Mucosa of rectum (tissue), 2 donors: ENCODE data around the gene YIPF4.
A peak's percentile ranks its signal among the peaks of the same experiment; 100 is the strongest.
"Not testable (repeated sequence)": the region's sequence is repeated elsewhere in the genome, so short reads cannot be mapped to it uniquely, and the experiment has no call there.

Experiments used
- H3K27ac ChIP-seq, 2 donors: one replicate each; pipeline ENCODE4 v1.7.0; 2013; ENCODE audit warnings: inconsistent platforms in 2 of 2, low read depth in 2 of 2, low read length in 2 of 2
- H3K27me3 ChIP-seq, 2 donors: one replicate each; pipeline ENCODE4 v1.7.0; 2013; ENCODE audit warnings: low read length in 2 of 2; ENCODE audit not compliant: control insufficient read depth in 2 of 2, insufficient read depth in 2 of 2
- H3K36me3 ChIP-seq, 2 donors: one replicate each; pipeline ENCODE4 v1.7.0; 2013; ENCODE audit warnings: low read length in 2 of 2; ENCODE audit not compliant: control insufficient read depth in 2 of 2, insufficient read depth in 2 of 2
- H3K4me1 ChIP-seq, 2 donors: one replicate each; pipeline ENCODE4 v1.7.0; 2013; ENCODE audit warnings: low read length in 2 of 2, mild to moderate bottlenecking in 1 of 2; ENCODE audit not compliant: control insufficient read depth in 2 of 2, insufficient read depth in 2 of 2
- H3K4me3 ChIP-seq, 2 donors: one replicate each; pipeline ENCODE4 v1.7.0; 2013; ENCODE audit warnings: low read length in 2 of 2
- H3K9ac ChIP-seq, 2 donors: one replicate each; pipeline ENCODE4 v1.7.0; 2013; ENCODE audit warnings: low read length in 2 of 2, low read depth in 1 of 2, mild to moderate bottlenecking in 1 of 2
- H3K9me3 ChIP-seq, 2 donors: one replicate each; pipeline ENCODE4 v1.7.0; 2013; ENCODE audit warnings: low read length in 2 of 2; ENCODE audit not compliant: control insufficient read depth in 2 of 2
- donor health status: healthy.
- donor health status: Normal muscosa, but diverticular disease.

The YIPF4 gene

GRCh38 chr2:32249731-32250236 lies 27.9 kb upstream of the YIPF4 start:
- Histone ChIP-seq H3K27me3 (no peaks in the 10 kb centered on the region), H3K9me3 (no peaks in the 10 kb centered on the region), H3K4me1 (no peaks in the 10 kb centered on the region), H3K36me3 (no peaks in the 10 kb centered on the region), H3K27ac (no peak overlapping the region), H3K9ac (no peak overlapping the region), H3K4me3 (no peak overlapping the region)

GRCh38 chr2:32250290-32250689 lies 27.4 kb upstream of the YIPF4 start:
- H3K4me3 ChIP-seq: no peak overlapping the region
- no peaks in the 10 kb centered on the region for H3K4me1 ChIP-seq
- no peaks in the 10 kb centered on the region for H3K36me3 ChIP-seq
- H3K9me3 ChIP-seq: no peaks in the 10 kb centered on the region
- H3K27me3 ChIP-seq: no peaks in the 10 kb centered on the region
- H3K27ac ChIP-seq: no peak overlapping the region
- H3K9ac ChIP-seq: no peak overlapping the region

GRCh38 chr2:32258242-32258641 lies 19.5 kb upstream of the YIPF4 start:
- Histone ChIP-seq H3K4me1 (no peaks in the 10 kb centered on the region), H3K27ac (no peak overlapping the region), H3K36me3 (no peaks in the 10 kb centered on the region), H3K9me3 (no peaks in the 10 kb centered on the region), H3K27me3 (no peaks in the 10 kb centered on the region), H3K4me3 (no peak overlapping the region), H3K9ac (no peak overlapping the region)

DNA sequence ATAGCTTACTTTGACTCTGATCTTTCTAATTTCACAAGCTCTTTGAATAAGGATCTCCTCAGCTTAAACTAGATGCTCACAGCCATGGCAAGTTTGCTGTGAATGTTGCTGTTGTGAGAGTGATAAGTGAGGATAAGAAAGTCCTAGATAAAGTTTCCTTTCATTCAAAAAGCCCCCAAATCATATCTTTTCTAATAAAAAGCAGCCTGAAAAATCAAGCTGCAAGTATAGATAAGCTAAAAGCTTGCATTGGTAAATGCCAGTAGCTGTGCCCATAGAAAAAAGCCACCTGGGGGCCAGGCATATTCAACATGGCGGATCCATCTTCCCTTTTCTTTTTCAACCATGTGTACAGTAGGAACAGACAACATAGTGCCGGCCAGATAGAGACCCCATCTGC lies 17.3 kb upstream of the YIPF4 start:
- Histone ChIP-seq H3K27ac (no peak overlapping the region), H3K36me3 (no peaks in the 10 kb centered on the region), H3K9me3 (no peaks in the 10 kb centered on the region), H3K4me3 (no peak overlapping the region), H3K9ac (no peak overlapping the region), H3K4me1 (no peaks in the 10 kb centered on the region), H3K27me3 (no peaks in the 10 kb centered on the region)

DNA sequence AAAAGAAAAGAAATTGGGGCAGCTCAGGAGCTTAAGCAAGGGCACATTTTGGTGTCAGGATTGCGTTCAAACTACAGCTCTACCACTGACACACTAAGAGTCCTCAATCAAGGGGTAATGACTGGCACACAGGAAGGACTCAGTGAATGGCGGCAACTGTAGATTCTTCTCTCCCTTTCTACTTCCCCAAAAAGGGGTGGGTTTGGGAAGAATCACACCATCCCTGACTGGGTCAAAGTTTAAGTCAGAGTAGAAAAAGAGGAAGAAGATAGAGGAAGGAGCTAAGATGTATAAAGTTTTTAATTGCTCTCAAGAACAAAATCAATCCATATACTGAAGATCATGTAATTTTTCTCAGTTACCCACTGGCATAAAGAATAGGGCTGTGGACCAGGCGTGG lies 15.6 kb upstream of the YIPF4 start:
- Histone ChIP-seq H3K9ac (no peak overlapping the region), H3K9me3 (no peaks in the 10 kb centered on the region), H3K27ac (no peak overlapping the region), H3K27me3 (no peaks in the 10 kb centered on the region), H3K4me3 (no peak overlapping the region), H3K4me1 (no peaks in the 10 kb centered on the region), H3K36me3 (no peaks in the 10 kb centered on the region)

GRCh38 chr2:32264422-32265105 lies 13.1 kb upstream of the YIPF4 start, which contains the start of gene NLRC4:
Gene NLRC4 (minus strand): TSS chr2:32264886. CDS start chr2:32256775, 8,111 bp downstream.
- no peaks in the 10 kb centered on the region for H3K4me1 ChIP-seq
- no peak within 1 kb of the TSS for H3K9ac ChIP-seq
- no peaks in the 10 kb centered on the region for H3K36me3 ChIP-seq
- peak within 1 kb of the TSS in 1 of 2 donors; percentile 43 for H3K27ac ChIP-seq
- H3K9me3 ChIP-seq: no peaks in the 10 kb centered on the region
- H3K4me3 ChIP-seq: peak within 1 kb of the TSS in 1 of 2 donors; percentile 37
- no peaks in the 10 kb centered on the region for H3K27me3 ChIP-seq

DNA sequence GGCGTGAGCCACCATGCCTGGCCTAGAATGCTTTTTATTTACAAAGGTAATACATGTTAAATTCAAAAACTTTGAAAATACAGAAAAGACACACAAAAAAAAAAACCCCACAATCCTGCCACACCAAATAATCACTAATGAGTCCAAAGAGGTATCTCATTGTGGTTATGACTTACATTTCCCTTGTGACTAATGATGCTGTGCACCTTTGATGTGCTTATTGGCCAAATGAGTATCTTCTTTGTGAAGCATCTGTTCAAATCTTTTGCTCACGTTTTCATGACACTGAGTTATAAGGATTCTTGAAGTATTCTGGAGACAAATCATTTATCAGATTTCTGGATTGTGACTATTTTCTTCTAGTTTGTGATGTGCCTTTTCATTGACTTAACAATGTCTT lies 6.6 kb upstream of the YIPF4 start:
- H3K4me1 ChIP-seq: no peaks in the 10 kb centered on the region
- no peaks in the 10 kb centered on the region for H3K27me3 ChIP-seq
- H3K9ac ChIP-seq: no peak overlapping the region
- no peaks in the 10 kb centered on the region for H3K36me3 ChIP-seq
- H3K4me3 ChIP-seq: no peak overlapping the region
- no peak overlapping the region for H3K27ac ChIP-seq
- no peaks in the 10 kb centered on the region for H3K9me3 ChIP-seq

DNA sequence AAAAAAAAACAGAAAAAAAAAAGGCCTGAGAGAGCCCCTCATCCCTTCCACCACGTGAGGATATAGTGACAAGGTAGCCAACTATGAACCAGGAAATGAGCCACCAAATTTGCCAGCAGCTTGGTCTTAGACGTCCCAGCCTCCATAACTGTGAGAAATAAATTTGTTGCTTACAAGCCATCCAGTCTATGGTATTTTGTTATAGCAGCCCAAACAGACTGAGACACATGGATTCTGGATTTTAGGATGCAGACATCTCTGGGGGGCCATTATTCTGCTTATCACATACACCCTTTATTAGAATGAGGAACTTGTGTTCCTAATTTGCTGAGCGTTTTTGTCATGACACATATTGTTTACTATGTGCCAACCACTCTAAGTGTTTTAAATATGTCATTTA lies 5.4 kb upstream of the YIPF4 start:
- no peaks in the 10 kb centered on the region for H3K9me3 ChIP-seq

DNA sequence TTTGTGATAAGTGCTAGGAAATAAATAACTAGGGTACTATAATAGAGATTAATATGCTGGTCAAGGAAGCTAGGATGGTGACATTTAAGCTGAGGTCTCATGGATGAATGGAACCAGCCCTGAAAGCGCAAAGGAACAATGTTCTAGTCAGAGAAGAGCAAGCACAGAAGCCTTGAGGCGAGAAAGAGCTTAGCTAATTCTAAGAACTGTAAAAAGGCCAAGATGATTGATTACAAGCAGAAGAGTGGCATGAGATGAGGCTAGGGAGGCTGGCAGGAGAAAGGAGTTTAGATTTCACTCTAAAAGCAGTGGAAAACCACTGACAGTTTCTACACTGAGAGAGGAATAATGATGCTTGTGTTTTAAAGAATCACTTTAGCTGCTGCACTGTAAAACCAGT lies 3.4 kb upstream of the YIPF4 start:
- H3K9me3 ChIP-seq: no peaks in the 10 kb centered on the region
- no peak overlapping the region for H3K4me3 ChIP-seq
- H3K4me1 ChIP-seq: peaks cover 5 to 6% of the 10 kb centered on the region in 2 donors
- no peak overlapping the region for H3K9ac ChIP-seq
- no peaks in the 10 kb centered on the region for H3K27me3 ChIP-seq
- no peak overlapping the region for H3K27ac ChIP-seq
- no peaks in the 10 kb centered on the region for H3K36me3 ChIP-seq

More for the DNA sequence above, 5.4 kb upstream of the YIPF4 start:
- Histone ChIP-seq H3K27ac (no peak overlapping the region), H3K36me3 (no peaks in the 10 kb centered on the region), H3K4me1 (peaks cover 3% of the 10 kb centered on the region in 2 donors), H3K4me3 (no peak overlapping the region), H3K9ac (no peak overlapping the region), H3K27me3 (no peaks in the 10 kb centered on the region)

GRCh38 chr2:32275790-32276189 lies 1.9 kb upstream of the YIPF4 start:
- H3K4me1 ChIP-seq, H3K4me3 ChIP-seq, H3K27me3 ChIP-seq, H3K36me3 ChIP-seq, H3K27ac ChIP-seq, H3K9ac ChIP-seq, H3K9me3 ChIP-seq: not testable (repeated sequence)
